Left lung (tissue), 10 donors: ENCODE results near the gene CDH2. TPM values are rescaled to one million over a fixed set of nuclear protein-coding genes. Genes with fewer than 3 reads are reported as not detected.

ENCODE experiments used
- ATAC-seq: fragments of 200-7000 bp; cut with Tn5 transposase; one replicate; pipeline ENCODE4 v1.9.1; 2020; ENCODE audit warnings: moderate library complexity
- DNase-seq, 4 donors: peaks; one replicate each; pipeline ENCODE4 v3.0.0-alpha.2; 2013 to 2020
- H3K27ac ChIP-seq, 2 donors: fragments of 200-600 bp; sonication (generic) in 1 of 2; one replicate each; pipeline versions ENCODE4 v1.5.0 to v1.8.0; 2020 to 2021
- H3K27me3 ChIP-seq, 2 donors: fragments of 200-600 bp; sonication (generic) in 1 of 2; one replicate each; pipeline versions ENCODE4 v1.5.0 to v1.8.0; 2020 to 2021
- H3K36me3 ChIP-seq, 2 donors: fragments of 200-600 bp; sonication (generic) in 1 of 2; one replicate each; pipeline versions ENCODE4 v1.5.0 to v1.8.0; 2020 to 2021
- H3K4me1 ChIP-seq, 2 donors: fragments of 200-600 bp; one replicate each; pipeline ENCODE4 v1.8.0; 2021
- H3K4me3 ChIP-seq, 2 donors: fragments of 200-600 bp; sonication (generic) in 1 of 2; one replicate each; pipeline versions ENCODE4 v1.5.0 to v1.8.0; 2020 to 2021; ENCODE audit warnings: mild to moderate bottlenecking in 1 of 2
- H3K9me3 ChIP-seq, 2 donors: fragments of 200-600 bp; sonication (generic) in 1 of 2; one replicate each; pipeline versions ENCODE4 v1.5.0 to v1.8.0; 2020 to 2021
- CTCF ChIP-seq, 2 donors: fragments of 200-600 bp; sonication (generic) in 1 of 2; IDR thresholded peaks; one replicate each; pipeline versions ENCODE4 v1.5.0 to v1.8.0; 2021; ENCODE audit warnings: antibody characterized with exemption in 2 of 2
- intact Hi-C, 2 donors: fragments of 100-400 bp; cut with DNase I; formaldehyde crosslinking; loops; one replicate each; pipeline versions ENCODE4 v1.11.2 to v1.14.2; 2022
- polyA plus RNA-seq, 6 donors: library from polyadenylated mRNA; unstranded; fragments of 120-200 nt; gene quantifications; one replicate each; pipeline ENCODE4 v1.2.1, GENCODE V29; 2013; ENCODE audit not compliant: insufficient read length in 6 of 6
- total RNA-seq, 2 donors: library from RNA; stranded (reverse); fragmentation: NEBNext Ultra II Directional; extraction: Animal tissue kit (Norgen Biotek cat#: 25700); gene quantifications; one replicate each; pipeline ENCODE4 v1.2.1, GENCODE V29; 2021
- donor health status: DM: no; HTN: yes; CAD: no.
- donor health status: DM: no; HTN: no; CAD: no.

The CDH2 gene
- total and polyA plus RNA-seq, 8 donors: 1.6 to 15.0 (median 7.0) TPM

GRCh38 chr18:27903906-27904305 is 273.0 kb downstream of the CDH2 start:
- H3K27ac ChIP-seq: no peak overlapping the region
- H3K36me3 ChIP-seq: no peaks in the 10 kb centered on the region
- peaks cover 0 to 44% of the 10 kb centered on the region in 2 donors for H3K9me3 ChIP-seq
- no peak for DNase-seq
- no peak for ATAC-seq
- no peak for TF ChIP-seq CTCF (IDR thresholded peaks at IDR 0.05)
- intact Hi-C loops: no loop called here
- no peaks in the 10 kb centered on the region for H3K27me3 ChIP-seq
- H3K4me1 ChIP-seq: no peaks in the 10 kb centered on the region
- no peak overlapping the region for H3K4me3 ChIP-seq

GRCh38 chr18:27901424-27902226 is 275.3 kb downstream of the CDH2 start:
- no peaks in the 10 kb centered on the region for H3K4me1 ChIP-seq
- no peak overlapping the region for H3K4me3 ChIP-seq
- intact Hi-C loops: no loop called here
- peaks cover 0 to 24% of the 10 kb centered on the region in 2 donors for H3K9me3 ChIP-seq
- no peak for TF ChIP-seq CTCF (IDR thresholded peaks at IDR 0.05)
- H3K27ac ChIP-seq: no peak overlapping the region
- no peaks in the 10 kb centered on the region for H3K27me3 ChIP-seq
- H3K36me3 ChIP-seq: no peaks in the 10 kb centered on the region
- DNase-seq: no peak
- no peak for ATAC-seq
